B cell (primary cell): Measurements from ENCODE around the gene TEX14. TPM values are rescaled to one million over a fixed set of nuclear protein-coding genes. Genes with fewer than 3 reads are reported as not detected.

Experiments used
- ATAC-seq: fragments of 200-7000 bp; cut with Tn5 transposase; one replicate; pipeline ENCODE4 v1.10.0; 2021; ENCODE audit warnings: low read depth, mild to moderate bottlenecking, moderate number of reproducible peaks, moderate library complexity
- CTCF ChIA-PET: fragments of 350-600 bp; sonication (Branson Sonifier 250); formaldehyde crosslinking; loops from one replicate; lab custom pipeline; 2021; ENCODE audit warnings: antibody characterized with exemption, inconsistent platforms; lab: Charles Lee
- POLR2A ChIA-PET: fragments of 350-600 bp; sonication (Branson Sonifier 250); formaldehyde crosslinking; loops from one replicate; lab custom pipeline; 2021; ENCODE audit warnings: antibody characterized with exemption; lab: Charles Lee
- DNase-seq: peaks from one replicate; pipeline ENCODE4 v3.0.0; 2013
- H2AFZ ChIP-seq: 2 replicates; pipeline ENCODE4 v1.6.1; 2012; ENCODE audit warnings: mild to moderate bottlenecking, low read depth, low read length; ENCODE audit not compliant: insufficient read depth, poor library complexity, severe bottlenecking
- H3K27ac ChIP-seq, 2 donors: 1 replicate in 1 of 2; 2 replicates in 1 of 2; pipeline ENCODE4 v1.5.1; 2012 to 2013; ENCODE audit warnings: low read length in 2 of 2, mild to moderate bottlenecking in 2 of 2, moderate library complexity in 1 of 2
- H3K27me3 ChIP-seq, 4 experiments: fragments of 200-600 bp in 1 of 4; sonication (generic) in 1 of 4; replicated peaks in 1 of 4; 1 replicate in 2 of 4; 2 replicates in 2 of 4; pipeline versions ENCODE4 v1.6.1 to v1.7.0; 2013 to 2016; ENCODE audit warnings: low read length in 3 of 4, mild to moderate bottlenecking in 2 of 4, mixed read lengths in 1 of 4, moderate library complexity in 1 of 4; ENCODE audit not compliant: insufficient read depth in 4 of 4, control insufficient read depth in 3 of 4; ENCODE audit errors: control extremely low read depth in 1 of 4
- H3K36me3 ChIP-seq, 2 experiments: replicated peaks in 1 of 2; 1 replicate in 1 of 2; 2 replicates in 1 of 2; pipeline versions ENCODE4 v1.6.1 to v1.7.1; 2013; ENCODE audit warnings: low read length in 1 of 2; ENCODE audit not compliant: insufficient read depth in 2 of 2, control insufficient read depth in 1 of 2; ENCODE audit errors: control extremely low read depth in 1 of 2, extremely low read depth in 1 of 2
- H3K4me1 ChIP-seq, 2 donors: fragments of 200-600 bp in 1 of 2; sonication (generic) in 1 of 2; 1 replicate in 1 of 2; 2 replicates in 1 of 2; pipeline versions ENCODE4 v1.5.1 to v1.6.1; 2013 to 2017; ENCODE audit warnings: low read length in 2 of 2; ENCODE audit not compliant: control insufficient read depth in 2 of 2, insufficient read depth in 2 of 2
- H3K4me2 ChIP-seq: replicated peaks from 2 replicates; pipeline ENCODE3; 2012; ENCODE audit warnings: mild to moderate bottlenecking, low read depth, low read length; ENCODE audit not compliant: poor library complexity, severe bottlenecking
- H3K4me3 ChIP-seq, 5 experiments: fragments of 200-600 bp in 1 of 5; sonication (generic) in 1 of 5; 1 replicate in 3 of 5; 2 replicates in 2 of 5; pipeline versions ENCODE4 v1.5.1 to v1.7.0; 2011 to 2016; ENCODE audit warnings: low read length in 4 of 5, mild to moderate bottlenecking in 4 of 5, low read depth in 2 of 5, control low read depth in 1 of 5, moderate library complexity in 1 of 5; ENCODE audit not compliant: insufficient read depth in 1 of 5; ENCODE audit errors: control extremely low read depth in 1 of 5, extremely low read depth in 1 of 5
- H3K79me2 ChIP-seq: fragments of 200-600 bp; sonication (generic); one replicate; pipeline ENCODE4 v1.6.0; 2016; ENCODE audit warnings: low read length; ENCODE audit not compliant: control insufficient read depth, insufficient read depth
- H3K9ac ChIP-seq: fragments of 200-600 bp; sonication (generic); 2 replicates; pipeline ENCODE4 v1.6.1; 2017; ENCODE audit warnings: mild to moderate bottlenecking, low read length, moderate library complexity
- H3K9me3 ChIP-seq, 3 donors: one replicate each; pipeline versions ENCODE4 v1.6.1 to v1.7.1; 2013; ENCODE audit warnings: low read length in 2 of 3; ENCODE audit not compliant: control insufficient read depth in 2 of 3, insufficient read depth in 1 of 3; ENCODE audit errors: control extremely low read depth in 1 of 3
- H4K20me1 ChIP-seq: 2 replicates; pipeline ENCODE4 v1.6.0; 2012; ENCODE audit warnings: mild to moderate bottlenecking, low read length; ENCODE audit not compliant: insufficient read depth, control insufficient read depth, poor library complexity, severe bottlenecking
- H3K27ac Mint-ChIP-seq: one replicate; pipeline ENCODE4 v1.8.0; 2021; ENCODE audit warnings: mixed read lengths
- H3K27me3 Mint-ChIP-seq: one replicate; pipeline ENCODE4 v1.8.0; 2021; ENCODE audit warnings: mixed read lengths
- H3K4me1 Mint-ChIP-seq: one replicate; pipeline ENCODE4 v1.8.0; 2021; ENCODE audit warnings: mixed read lengths
- H3K4me3 Mint-ChIP-seq: one replicate; pipeline ENCODE4 v1.8.0; 2021; ENCODE audit warnings: mixed read lengths
- H3K9me3 Mint-ChIP-seq: one replicate; pipeline ENCODE4 v1.8.0; 2022; ENCODE audit warnings: mixed read lengths; ENCODE audit not compliant: insufficient read depth
- EZH2 ChIP-seq: IDR thresholded peaks from 2 replicates; pipeline ENCODE4 v1.6.1; 2012; ENCODE audit warnings: borderline replicate concordance, low read depth, mild to moderate bottlenecking, moderate library complexity, low read length; ENCODE audit not compliant: insufficient read depth, poor library complexity, severe bottlenecking
- WGBS: methylation state at CpG from one replicate; pipeline ENCODE4 v1.1.5; 2013; ENCODE audit warnings: missing lambda C conversion rate; ENCODE audit not compliant: insufficient coverage; 5-methylcytosine and 5-hydroxymethylcytosine counted together
- intact Hi-C: fragments of 100-400 bp; cut with micrococcal nuclease; formaldehyde crosslinking; loops from one replicate; pipeline ENCODE4 v1.10.0; 2022
- polyA plus RNA-seq: library from polyadenylated mRNA; depleted of rRNA; stranded (reverse); fragments of >200 nt; gene quantifications from 2 replicates; pipeline ENCODE4 v1.2.3, GENCODE V29; 2012
- total RNA-seq, 2 donors: library from RNA; stranded (reverse); fragments of 120-200 nt in 1 of 2; gene quantifications; 1 replicate in 1 of 2; 2 replicates in 1 of 2; pipeline versions ENCODE4 v1.2.3 to v1.2.4, GENCODE V29; 2013 to 2022
- TF ChIP-seq, protein P1 (sequence below): fragments of 200-600 bp; IDR thresholded peaks from one replicate; pipeline ENCODE4 v1.8.0; 2022; ENCODE audit warnings: antibody characterized with exemption, mild to moderate bottlenecking

TEX14 gene
- total and polyA plus RNA-seq, 2 donors (not counting 1 experiment from before 2014, with no cell fraction given) = 0.10 to 0.20 TPM

DNA sequence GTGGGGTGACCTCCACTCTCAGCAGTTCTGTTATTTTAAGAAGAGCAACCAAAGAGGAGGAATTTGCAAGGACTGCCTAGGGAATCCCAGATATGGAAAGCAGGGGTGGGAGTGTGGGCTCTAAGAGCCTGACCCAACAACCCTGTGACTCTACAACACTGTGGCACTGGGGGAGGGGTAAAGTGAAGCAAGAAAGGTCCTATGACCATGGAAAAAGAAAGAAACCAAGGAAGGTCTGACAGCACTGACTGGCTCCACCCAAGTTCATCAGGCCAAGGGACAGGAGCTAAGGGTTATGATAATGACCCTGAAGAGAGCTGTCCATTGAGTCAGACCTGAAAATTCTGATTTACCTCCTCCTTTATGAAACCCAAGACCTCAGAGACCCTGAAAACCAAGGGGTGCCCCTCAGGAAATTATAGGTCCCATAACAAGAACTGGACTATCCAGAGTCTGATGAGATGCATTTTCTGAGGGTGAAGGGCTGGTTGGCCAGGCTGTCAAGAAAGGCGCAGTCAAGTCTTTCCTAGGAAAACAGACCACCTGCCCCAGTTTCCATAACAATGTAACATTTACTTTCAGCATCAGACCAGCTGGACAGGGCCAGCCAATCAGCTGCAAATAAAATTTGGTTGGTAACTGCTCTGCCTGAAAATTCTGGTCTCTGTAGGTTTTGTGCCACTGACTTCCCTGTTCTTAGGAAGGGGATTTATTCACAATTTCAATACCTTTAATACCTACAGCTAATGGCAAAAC lies 123.6 kb downstream of the TEX14 start:
- no peak for ATAC-seq

More for the DNA sequence above, 123.6 kb downstream of the TEX14 start:
- Histone ChIP-seq H3K27me3 (no peaks in the 10 kb centered on the region), H3K79me2 (no peaks in the 10 kb centered on the region), H3K9me3 (no peaks in the 10 kb centered on the region), H3K4me3 (no peak overlapping the region), H3K36me3 (no peaks in the 10 kb centered on the region), H2AFZ (no peak overlapping the region), H3K9ac (no peak overlapping the region), H3K27ac (no peak overlapping the region), H4K20me1 (no peaks in the 10 kb centered on the region), H3K4me2 (no peak overlapping the region), H3K4me1 (no peaks in the 10 kb centered on the region)
- no peaks in the 10 kb centered on the region for H3K4me1 Mint-ChIP-seq
- WGBS = 100% methylated on average over 1 of the region's 1 CpG
- TF ChIP-seq, protein P1, sequence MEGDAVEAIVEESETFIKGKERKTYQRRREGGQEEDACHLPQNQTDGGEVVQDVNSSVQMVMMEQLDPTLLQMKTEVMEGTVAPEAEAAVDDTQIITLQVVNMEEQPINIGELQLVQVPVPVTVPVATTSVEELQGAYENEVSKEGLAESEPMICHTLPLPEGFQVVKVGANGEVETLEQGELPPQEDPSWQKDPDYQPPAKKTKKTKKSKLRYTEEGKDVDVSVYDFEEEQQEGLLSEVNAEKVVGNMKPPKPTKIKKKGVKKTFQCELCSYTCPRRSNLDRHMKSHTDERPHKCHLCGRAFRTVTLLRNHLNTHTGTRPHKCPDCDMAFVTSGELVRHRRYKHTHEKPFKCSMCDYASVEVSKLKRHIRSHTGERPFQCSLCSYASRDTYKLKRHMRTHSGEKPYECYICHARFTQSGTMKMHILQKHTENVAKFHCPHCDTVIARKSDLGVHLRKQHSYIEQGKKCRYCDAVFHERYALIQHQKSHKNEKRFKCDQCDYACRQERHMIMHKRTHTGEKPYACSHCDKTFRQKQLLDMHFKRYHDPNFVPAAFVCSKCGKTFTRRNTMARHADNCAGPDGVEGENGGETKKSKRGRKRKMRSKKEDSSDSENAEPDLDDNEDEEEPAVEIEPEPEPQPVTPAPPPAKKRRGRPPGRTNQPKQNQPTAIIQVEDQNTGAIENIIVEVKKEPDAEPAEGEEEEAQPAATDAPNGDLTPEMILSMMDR = no peak
- TF ChIP-seq EZH2 = no peak
- no peak for DNase-seq
- ChIA-PET POLR2A (no interaction called here), CTCF (no interaction called here)
- H3K27ac Mint-ChIP-seq = no peak overlapping the region
- no peaks in the 10 kb centered on the region for H3K9me3 Mint-ChIP-seq
- intact Hi-C loops = no loop called here
- no peaks in the 10 kb centered on the region for H3K27me3 Mint-ChIP-seq
- no peak overlapping the region for H3K4me3 Mint-ChIP-seq
